Breast epithelium (tissue), 4 donors: ENCODE results near the gene ROR1. TPM values are rescaled to one million over a fixed set of nuclear protein-coding genes. Genes with fewer than 3 reads are reported as not detected.

Source experiments
- DNase-seq, 2 donors: peaks; one replicate each; pipeline ENCODE4 v3.0.0-alpha.2; 2019; ENCODE audit warnings: low spot score in 2 of 2
- H3K27ac ChIP-seq, 2 donors: fragments of 200-600 bp; sonication (generic) in 1 of 2; one replicate each; pipeline ENCODE4 v1.5.1; 2016 to 2019; ENCODE audit warnings: mild to moderate bottlenecking in 1 of 2
- H3K27me3 ChIP-seq, 2 donors: fragments of 200-600 bp; sonication (generic) in 1 of 2; one replicate each; pipeline versions ENCODE4 v1.5.1 to v1.6.0; 2017 to 2019; ENCODE audit warnings: control low read depth in 1 of 2, mild to moderate bottlenecking in 1 of 2
- H3K36me3 ChIP-seq: fragments of 200-600 bp; one replicate; pipeline ENCODE4 v1.5.1; 2019
- H3K4me1 ChIP-seq, 2 donors: fragments of 200-600 bp; sonication (generic); one replicate each; pipeline ENCODE4 v1.5.1; 2016 to 2019; ENCODE audit warnings: control low read depth in 1 of 2
- H3K4me3 ChIP-seq, 3 donors: fragments of 200-600 bp; sonication (generic); 1 replicate in 2 of 3; 2 replicates in 1 of 3; pipeline ENCODE4 v1.5.1; 2016 to 2019; ENCODE audit warnings: mild to moderate bottlenecking in 3 of 3, moderate library complexity in 2 of 3
- H3K9me3 ChIP-seq, 2 donors: fragments of 200-600 bp; sonication (generic) in 1 of 2; one replicate each; pipeline ENCODE4 v1.5.1; 2016 to 2019; ENCODE audit warnings: control low read depth in 1 of 2
- CTCF ChIP-seq, 3 donors: fragments of 450-650 bp; IDR thresholded peaks; one replicate each; pipeline ENCODE4 v1.5.1; 2016 to 2017; ENCODE audit warnings: antibody characterized with exemption in 3 of 3, mild to moderate bottlenecking in 3 of 3, moderate library complexity in 3 of 3
- POLR2A ChIP-seq: fragments of 450-650 bp; IDR thresholded peaks from one replicate; pipeline ENCODE4 v1.6.1; 2016; ENCODE audit warnings: antibody characterized with exemption, mild to moderate bottlenecking, moderate library complexity
- POLR2AphosphoS5 ChIP-seq, 3 donors: sonication (generic); formaldehyde crosslinking; IDR thresholded peaks; one replicate each; pipeline ENCODE4 v1.6.1; 2017; ENCODE audit warnings: antibody characterized with exemption in 3 of 3
- intact Hi-C: fragments of 100-400 bp; cut with DNase I; formaldehyde crosslinking; loops from one replicate; pipeline ENCODE4 v1.15.1; 2023; ENCODE audit warnings: low total_unique reads
- total RNA-seq, 3 donors: library from RNA; depleted of rRNA; stranded (reverse); fragments of >200 nt; gene quantifications; one replicate each; pipeline ENCODE4 v1.1.0, GENCODE V29; 2016

ROR1 gene
- total RNA-seq, 3 donors from 2014 or later, result 5.9 to 11.6 (median 7.7) TPM

- Histone ChIP-seq H3K27me3 (no peaks in the 10 kb centered on the region), H3K9me3 (no peaks in the 10 kb centered on the region), H3K4me1 (no peaks in the 10 kb centered on the region), H3K27ac (no peak overlapping the region), H3K36me3 (no peaks in the 10 kb centered on the region), H3K4me3 (no peak overlapping the region)
- intact Hi-C loops, result no loop called here
- TF ChIP-seq CTCF (IDR thresholded peaks at IDR 0.05) (no peak), POLR2A (no peak), POLR2AphosphoS5 (IDR thresholded peaks at IDR 0.05) (no peak)
- DNase-seq, result no peak
Observed at GRCh38 chr1:63906047-63906704, 132.4 kb downstream of the ROR1 start.

GRCh38 chr1:63907051-63907450 lies 133.2 kb downstream of the ROR1 start:
- Histone ChIP-seq H3K4me1 (no peaks in the 10 kb centered on the region), H3K4me3 (no peak overlapping the region), H3K27ac (no peak overlapping the region), H3K36me3 (no peaks in the 10 kb centered on the region), H3K27me3 (no peaks in the 10 kb centered on the region), H3K9me3 (no peaks in the 10 kb centered on the region)
- intact Hi-C loops, result no loop called here
- TF ChIP-seq POLR2A, result no peak
- DNase-seq, result no peak

GRCh38 chr1:63908016-63908415 lies 134.2 kb downstream of the ROR1 start:
- intact Hi-C loops, result no loop called here

GRCh38 chr1:63909526-63909925 lies 135.7 kb downstream of the ROR1 start:
- DNase-seq, result no peak
- no peak overlapping the region for H3K4me3 ChIP-seq
- H3K27me3 ChIP-seq, result no peaks in the 10 kb centered on the region
- H3K9me3 ChIP-seq, result no peaks in the 10 kb centered on the region
- H3K4me1 ChIP-seq, result no peaks in the 10 kb centered on the region
- TF ChIP-seq POLR2A, result no peak
- no peak for TF ChIP-seq CTCF (IDR thresholded peaks at IDR 0.05)
- TF ChIP-seq POLR2AphosphoS5 (IDR thresholded peaks at IDR 0.05), result no peak
- intact Hi-C loops, result no loop called here
- H3K27ac ChIP-seq, result peak overlapping the region in 1 of 2 donors; percentile 28
- no peaks in the 10 kb centered on the region for H3K36me3 ChIP-seq

More at GRCh38 chr1:63908016-63908415, 134.2 kb downstream of the ROR1 start:
- DNase-seq, result no peak
- Histone ChIP-seq H3K27me3 (no peaks in the 10 kb centered on the region), H3K4me3 (no peak overlapping the region), H3K27ac (no peak overlapping the region), H3K36me3 (no peaks in the 10 kb centered on the region), H3K4me1 (no peaks in the 10 kb centered on the region), H3K9me3 (no peaks in the 10 kb centered on the region)
- TF ChIP-seq POLR2AphosphoS5 (IDR thresholded peaks at IDR 0.05) (no peak), CTCF (IDR thresholded peaks at IDR 0.05) (no peak), POLR2A (no peak)

GRCh38 chr1:63911049-63911448 lies 137.2 kb downstream of the ROR1 start:
- Histone ChIP-seq H3K9me3 (no peaks in the 10 kb centered on the region), H3K27me3 (no peaks in the 10 kb centered on the region), H3K4me1 (no peaks in the 10 kb centered on the region), H3K27ac (no peak overlapping the region), H3K4me3 (no peak overlapping the region), H3K36me3 (no peaks in the 10 kb centered on the region)
- DNase-seq, result no peak
- no peak for TF ChIP-seq CTCF (IDR thresholded peaks at IDR 0.05)
- intact Hi-C loops, result no loop called here

- no peak for DNase-seq
- intact Hi-C loops, result no loop called here
- Histone ChIP-seq H3K27ac (no peak overlapping the region), H3K4me3 (no peak overlapping the region), H3K4me1 (no peaks in the 10 kb centered on the region), H3K36me3 (no peaks in the 10 kb centered on the region), H3K27me3 (no peaks in the 10 kb centered on the region), H3K9me3 (no peaks in the 10 kb centered on the region)
- TF ChIP-seq POLR2AphosphoS5 (IDR thresholded peaks at IDR 0.05), result no peak
- no peak for TF ChIP-seq CTCF (IDR thresholded peaks at IDR 0.05)
- TF ChIP-seq POLR2A, result no peak
Observed at GRCh38 chr1:63912643-63913042, 138.8 kb downstream of the ROR1 start.
